Measurements from ENCODE around the gene KRT5. TPM values are rescaled to one million over a fixed set of nuclear protein-coding genes. Genes with fewer than 3 reads are reported as not detected.

Gene KRT5
- total RNA-seq, 1 experiment from 2014 or later = 3,552 TPM

DNA sequence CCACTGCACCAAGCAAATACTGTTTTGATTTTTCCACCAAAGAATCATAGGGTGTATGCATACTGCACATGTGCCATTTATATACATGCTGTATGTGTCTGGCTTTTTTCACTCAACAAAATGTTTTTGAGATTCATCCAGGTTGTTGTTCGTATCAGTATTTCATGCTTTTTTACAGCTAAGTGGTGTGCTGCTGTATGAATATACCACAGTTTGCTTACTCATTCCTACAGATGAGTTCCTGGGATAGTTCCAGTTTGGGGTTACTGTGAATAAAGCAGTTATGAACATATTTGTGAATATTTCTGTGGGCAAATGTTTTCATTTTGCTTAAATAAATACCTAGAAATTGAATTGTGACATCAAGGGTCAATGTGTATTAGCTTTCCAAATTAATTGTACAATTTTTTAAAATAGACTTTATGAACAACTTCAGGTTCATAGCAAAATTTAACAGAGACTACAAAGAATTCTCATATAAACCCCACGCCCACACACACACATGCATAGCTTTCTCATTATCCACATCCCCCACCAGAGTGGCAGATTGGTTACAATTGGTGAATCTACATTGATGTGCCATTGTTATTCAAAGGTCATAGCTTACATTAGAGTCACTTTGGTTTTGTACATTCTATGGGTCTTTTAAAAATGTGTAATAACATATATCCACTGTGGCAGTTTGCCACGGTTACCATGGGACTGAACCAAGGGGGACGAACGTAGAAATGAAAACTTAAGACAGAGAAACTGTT is 20.2 kb downstream of the KRT5 start:
- CTCF ChIA-PET = interaction anchor here (0.6 to 1.5 kb wide), 11 partner anchors 10 to 481 kb away, joined by 3 to 7 read pairs (median 3); no protein-coding TSS in a partner anchor
- peak; percentile 25 for DNase-seq (ENCODE audit: unreplicated experiment)
- Mint-ChIP-seq H3K4me1 (ENCODE audit: insufficient read depth, unreplicated experiment) (peaks cover 56% of the 10 kb centered on the region), H3K4me3 (ENCODE audit: unreplicated experiment) (no peak overlapping the region), H3K27me3 (ENCODE audit: insufficient read depth, unreplicated experiment) (no peaks in the 10 kb centered on the region), H3K9me3 (ENCODE audit: unreplicated experiment) (peaks cover 7% of the 10 kb centered on the region), H3K36me3 (ENCODE audit: insufficient read depth, unreplicated experiment) (no peaks in the 10 kb centered on the region), H3K27ac (ENCODE audit: low read depth, unreplicated experiment) (no peak overlapping the region)
- intact Hi-C loops (cut with micrococcal nuclease) = no loop called here
- no TSS peak for BruUV-seq (replicated peaks)
- POLR2A ChIA-PET = interaction anchor here (0.5 to 28.5 kb wide), 8 partner anchors 6 to 365 kb away, joined by 3 to 1235 read pairs (median 4); partner anchors contain the start of genes KRT5 and KRT6A
- TF ChIP-seq, protein P1, sequence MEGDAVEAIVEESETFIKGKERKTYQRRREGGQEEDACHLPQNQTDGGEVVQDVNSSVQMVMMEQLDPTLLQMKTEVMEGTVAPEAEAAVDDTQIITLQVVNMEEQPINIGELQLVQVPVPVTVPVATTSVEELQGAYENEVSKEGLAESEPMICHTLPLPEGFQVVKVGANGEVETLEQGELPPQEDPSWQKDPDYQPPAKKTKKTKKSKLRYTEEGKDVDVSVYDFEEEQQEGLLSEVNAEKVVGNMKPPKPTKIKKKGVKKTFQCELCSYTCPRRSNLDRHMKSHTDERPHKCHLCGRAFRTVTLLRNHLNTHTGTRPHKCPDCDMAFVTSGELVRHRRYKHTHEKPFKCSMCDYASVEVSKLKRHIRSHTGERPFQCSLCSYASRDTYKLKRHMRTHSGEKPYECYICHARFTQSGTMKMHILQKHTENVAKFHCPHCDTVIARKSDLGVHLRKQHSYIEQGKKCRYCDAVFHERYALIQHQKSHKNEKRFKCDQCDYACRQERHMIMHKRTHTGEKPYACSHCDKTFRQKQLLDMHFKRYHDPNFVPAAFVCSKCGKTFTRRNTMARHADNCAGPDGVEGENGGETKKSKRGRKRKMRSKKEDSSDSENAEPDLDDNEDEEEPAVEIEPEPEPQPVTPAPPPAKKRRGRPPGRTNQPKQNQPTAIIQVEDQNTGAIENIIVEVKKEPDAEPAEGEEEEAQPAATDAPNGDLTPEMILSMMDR (IDR thresholded peaks at IDR 0.05; ENCODE audit: unreplicated experiment) = no peak

DNA sequence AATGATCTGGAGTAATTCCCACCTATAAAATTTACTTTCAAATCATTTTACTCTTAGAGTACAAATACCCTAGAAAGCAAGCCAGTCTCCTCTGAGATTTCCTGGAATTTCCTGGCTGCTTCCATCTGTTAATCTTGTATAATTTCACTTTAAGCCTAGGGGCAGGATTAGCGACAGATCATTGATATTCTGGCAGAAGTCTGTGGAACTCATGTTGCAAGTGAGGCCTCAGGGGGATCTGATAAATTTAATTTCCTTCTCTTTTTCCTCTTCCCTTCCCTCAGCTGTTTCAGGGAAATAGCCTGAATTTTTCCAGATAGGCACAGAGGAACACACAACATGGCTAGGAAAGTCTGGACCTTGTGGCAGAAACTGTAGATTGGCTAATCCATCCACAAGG is 21.2 kb downstream of the KRT5 start:
- intact Hi-C loops (cut with micrococcal nuclease) = no loop called here
- ChIA-PET POLR2A (interaction anchor here (27.6 to 28.5 kb wide), 2 partner anchors 5 to 14 kb away, joined by 1235 read pairs; partner anchors contain the start of genes KRT5 and KRT6A), CTCF (interaction anchor here (1.5 kb wide), 2 partner anchors 13 to 18 kb away, joined by 3 to 6 read pairs; no protein-coding TSS in a partner anchor)
- no peak for DNase-seq (ENCODE audit: unreplicated experiment)
- peaks cover 7% of the 10 kb centered on the region for H3K9me3 Mint-ChIP-seq (ENCODE audit: unreplicated experiment)
- TF ChIP-seq, protein P1 (IDR thresholded peaks at IDR 0.05; ENCODE audit: unreplicated experiment) = no peak
- H3K27ac Mint-ChIP-seq (ENCODE audit: low read depth, unreplicated experiment) = no peak overlapping the region
- H3K36me3 Mint-ChIP-seq (ENCODE audit: insufficient read depth, unreplicated experiment) = no peaks in the 10 kb centered on the region
- peaks cover 66% of the 10 kb centered on the region for H3K4me1 Mint-ChIP-seq (ENCODE audit: insufficient read depth, unreplicated experiment)
- H3K27me3 Mint-ChIP-seq (ENCODE audit: insufficient read depth, unreplicated experiment) = no peaks in the 10 kb centered on the region
- BruUV-seq (replicated peaks) = no TSS peak
- no peak overlapping the region for H3K4me3 Mint-ChIP-seq (ENCODE audit: unreplicated experiment)

DNA sequence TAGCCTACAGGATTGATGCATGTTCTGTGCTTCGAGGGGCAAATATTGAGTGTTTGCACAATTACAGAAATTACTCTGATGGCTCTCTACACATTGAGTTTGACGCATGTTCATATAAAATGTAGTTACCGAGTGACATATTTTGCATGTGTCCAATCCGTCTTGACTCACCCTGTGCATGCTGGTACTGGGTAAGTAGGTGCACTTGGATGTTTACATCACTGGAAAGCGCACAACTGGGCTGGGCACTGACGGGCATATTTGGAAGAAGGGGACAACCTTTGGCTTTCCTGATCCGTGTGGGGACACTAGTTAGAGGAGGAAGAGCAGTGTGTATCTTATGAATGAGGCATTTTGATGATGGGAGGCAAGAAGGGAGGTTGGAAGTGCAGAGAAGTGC is 22.2 kb downstream of the KRT5 start:
- H3K27ac Mint-ChIP-seq (ENCODE audit: low read depth, unreplicated experiment) = peak overlapping the region; percentile 31
- DNase-seq (ENCODE audit: unreplicated experiment) = no peak
- intact Hi-C loops (cut with micrococcal nuclease) = no loop called here
- no peak overlapping the region for H3K4me3 Mint-ChIP-seq (ENCODE audit: unreplicated experiment)
- peaks cover 73% of the 10 kb centered on the region for H3K4me1 Mint-ChIP-seq (ENCODE audit: insufficient read depth, unreplicated experiment)
- H3K9me3 Mint-ChIP-seq (ENCODE audit: unreplicated experiment) = peaks cover 7% of the 10 kb centered on the region
- no peaks in the 10 kb centered on the region for H3K27me3 Mint-ChIP-seq (ENCODE audit: insufficient read depth, unreplicated experiment)
- ChIA-PET CTCF (interaction anchor here (1.0 to 5.6 kb wide), 3 partner anchors 9 to 115 kb away, joined by 4 to 50 read pairs (median 16); no protein-coding TSS in a partner anchor), POLR2A (interaction anchor here (5.6 to 28.5 kb wide), 3 partner anchors 14 to 378 kb away, joined by 117 to 1235 read pairs (median 141); partner anchors contain the start of gene KRT5)
- TF ChIP-seq, protein P1 (IDR thresholded peaks at IDR 0.05; ENCODE audit: unreplicated experiment) = no peak
- peaks cover 5% of the 10 kb centered on the region for H3K36me3 Mint-ChIP-seq (ENCODE audit: insufficient read depth, unreplicated experiment)
- BruUV-seq (replicated peaks) = no TSS peak

DNA sequence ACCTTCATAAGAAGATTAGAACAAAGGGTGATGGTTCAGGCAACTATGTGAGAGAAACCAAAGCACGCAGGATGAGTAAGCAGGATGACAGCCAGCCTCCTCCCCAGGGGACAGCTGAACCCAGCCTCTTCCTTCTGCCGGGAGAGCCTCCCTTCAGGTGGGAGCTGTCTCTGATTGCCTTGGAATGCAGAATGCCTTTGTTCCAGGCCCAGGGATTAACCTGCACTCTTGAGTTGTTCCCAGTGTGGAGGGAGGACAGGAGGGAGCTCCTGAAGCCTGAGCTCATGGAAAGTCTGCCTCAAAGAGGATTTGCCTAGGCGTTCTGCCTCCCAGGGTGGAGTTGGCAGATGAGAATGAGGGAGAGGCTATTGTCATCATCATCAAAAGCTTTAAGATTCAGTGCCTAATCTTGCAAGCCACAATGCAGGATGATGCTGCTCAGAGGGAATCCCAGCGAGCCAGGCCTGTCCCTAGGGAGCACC is 23.6 kb downstream of the KRT5 start:
- peaks cover 7% of the 10 kb centered on the region for H3K9me3 Mint-ChIP-seq (ENCODE audit: unreplicated experiment)
- H3K27me3 Mint-ChIP-seq (ENCODE audit: insufficient read depth, unreplicated experiment) = no peaks in the 10 kb centered on the region
- H3K36me3 Mint-ChIP-seq (ENCODE audit: insufficient read depth, unreplicated experiment) = peaks cover 18% of the 10 kb centered on the region
- TF ChIP-seq, protein P1 (IDR thresholded peaks at IDR 0.05; ENCODE audit: unreplicated experiment) = no peak
- H3K4me3 Mint-ChIP-seq (ENCODE audit: unreplicated experiment) = peak overlapping the region; percentile 93
- BruUV-seq (replicated peaks) = no TSS peak
- peak; percentile 89 for DNase-seq (ENCODE audit: unreplicated experiment)
- peak overlapping the region; percentile 95 for H3K27ac Mint-ChIP-seq (ENCODE audit: low read depth, unreplicated experiment)
- ChIA-PET POLR2A (interaction anchor here (0.6 to 28.5 kb wide), 10 partner anchors 13 to 379 kb away, joined by 3 to 1235 read pairs (median 4); partner anchors contain the start of genes KRT5 and KRT6C), CTCF (interaction anchor here (0.5 to 5.6 kb wide), 10 partner anchors 10 to 650 kb away, joined by 3 to 50 read pairs (median 5); no protein-coding TSS in a partner anchor)
- intact Hi-C loops (cut with micrococcal nuclease) = no loop called here
- peaks cover 67% of the 10 kb centered on the region for H3K4me1 Mint-ChIP-seq (ENCODE audit: insufficient read depth, unreplicated experiment)

All from MCF 10A (cell line).